HepG2 (cell line): ENCODE results near the gene TGM2. TPM values are rescaled to one million over a fixed set of nuclear protein-coding genes. Genes with fewer than 3 reads are reported as not detected.

Experiments
- ARNT ChIP-seq: fragments of 450-650 bp; IDR thresholded peaks from 2 replicates; pipeline ENCODE4 v1.6.1; 2017
- BHLHE40 ChIP-seq: IDR thresholded peaks from 2 replicates; pipeline ENCODE4 v1.6.1; 2011; ENCODE audit warnings: low read length, improper control_type of control experiment
- ERF ChIP-seq: IDR thresholded peaks from 2 replicates; pipeline ENCODE4 v1.6.1; 2018; ENCODE audit warnings: missing biosample characterization, missing genetic modification reagents
- KLF15 ChIP-seq: sonication (generic); formaldehyde crosslinking; IDR thresholded peaks from 2 replicates; pipeline ENCODE4 v1.8.1; 2023; ENCODE audit warnings: borderline replicate concordance, mild to moderate bottlenecking, inconsistent platforms, missing genetic modification reagents, mixed read lengths
- MYC ChIP-seq: sonication (generic); formaldehyde crosslinking; IDR thresholded peaks from 2 replicates; pipeline ENCODE4 v1.9.0; 2021; ENCODE audit warnings: missing genetic modification reagents, borderline replicate concordance
- ONECUT2 ChIP-seq: sonication (generic); formaldehyde crosslinking; IDR thresholded peaks from 2 replicates; pipeline ENCODE4 v1.4.0; 2020; ENCODE audit warnings: missing genetic modification reagents
- SMAD3 ChIP-seq: sonication (generic); formaldehyde crosslinking; IDR thresholded peaks from 2 replicates; pipeline ENCODE4 v1.4.0; 2020; ENCODE audit warnings: missing genetic modification reagents
- ZNF451 ChIP-seq: sonication (generic); formaldehyde crosslinking; IDR thresholded peaks from 2 replicates; pipeline ENCODE4 v1.5.0; 2020; ENCODE audit warnings: mild to moderate bottlenecking, missing genetic modification reagents
- ZNF552 ChIP-seq: sonication (generic); formaldehyde crosslinking; IDR thresholded peaks from 2 replicates; pipeline ENCODE4 v1.9.0; 2022; ENCODE audit warnings: missing genetic modification reagents, mild to moderate bottlenecking, borderline replicate concordance
- polyA plus RNA-seq, 8 experiments: library from polyadenylated mRNA; depleted of rRNA in 3 of 8; stranded (reverse) in 7 of 8; unstranded in 1 of 8; fragments of >200 nt; fragmentation: Illumina TruSeq in 4 of 8; extraction: Trizol in 4 of 8; gene quantifications; 2 replicates each; pipeline versions ENCODE4 v1.2.1 to v1.2.3, GENCODE V29; 2011 to 2016; ENCODE audit warnings: low read depth in 4 of 8, missing spikeins in 1 of 8, mixed read lengths in 1 of 8; ENCODE audit not compliant: insufficient read depth in 1 of 8
- total RNA-seq, 5 experiments: library from RNA; depleted of rRNA; stranded (reverse); fragments of >200 nt; fragmentation: Illumina TruSeq; extraction: Trizol; gene quantifications; 2 replicates each; pipeline ENCODE4 v1.2.3, GENCODE V29; 2016; ENCODE audit warnings: low read depth in 1 of 5
- TF ChIP-seq, protein P1 (sequence below): fragments of 450-650 bp; IDR thresholded peaks from 2 replicates; pipeline ENCODE4 v1.6.1; 2017
- TF ChIP-seq, protein P2 (sequence below): IDR thresholded peaks from 2 replicates; pipeline ENCODE4 v1.6.1; 2016; ENCODE audit warnings: low read depth
- TF ChIP-seq, protein P3 (sequence below): sonication (generic); formaldehyde crosslinking; IDR thresholded peaks from 2 replicates; pipeline ENCODE4 v1.5.1; 2020; ENCODE audit warnings: mild to moderate bottlenecking, missing genetic modification reagents
- TF ChIP-seq, protein P4 (sequence below): sonication (generic); formaldehyde crosslinking; IDR thresholded peaks from 2 replicates; pipeline ENCODE4 v1.4.0; 2020; ENCODE audit warnings: missing genetic modification reagents, mild to moderate bottlenecking, borderline replicate concordance
- TF ChIP-seq, protein P5 (sequence below), 2 experiments: IDR thresholded peaks; 2 replicates each; pipeline ENCODE4 v1.6.1; 2011 to 2012; ENCODE audit warnings: low read length in 2 of 2, borderline replicate concordance in 1 of 2, low read depth in 1 of 2, mild to moderate bottlenecking in 1 of 2, moderate library complexity in 1 of 2
- TF ChIP-seq, protein P6 (sequence below): sonication (generic); formaldehyde crosslinking; IDR thresholded peaks from 2 replicates; pipeline ENCODE4 v1.4.0; 2020; ENCODE audit warnings: mild to moderate bottlenecking, missing genetic modification reagents

Gene TGM2
- total and polyA plus RNA-seq, 2 of the 13 experiments (the other 11 are each of a cell fraction or from before 2014, with no cell fraction given) = 4.2 to 46.4 TPM

DNA sequence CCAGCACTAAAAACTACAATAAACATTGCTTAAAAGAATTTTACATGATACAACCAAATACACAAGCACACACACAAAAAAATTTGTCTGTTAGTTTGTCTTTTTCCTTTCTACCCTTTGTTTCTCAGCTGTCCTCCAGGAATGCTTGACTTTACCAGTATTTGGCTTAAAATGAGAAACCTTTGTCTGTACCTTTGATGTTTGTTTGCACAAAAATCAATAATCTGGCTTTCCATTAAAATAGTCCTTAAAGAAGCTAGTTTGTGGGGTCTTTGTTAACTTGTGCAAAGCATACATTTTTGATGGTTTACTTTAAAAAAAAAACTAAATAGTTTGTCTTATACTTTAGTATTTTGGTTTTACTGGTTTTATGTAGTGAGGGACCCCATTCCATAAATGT is 82.2 kb downstream of the TGM2 start (continued):
- TF ChIP-seq ZNF451 (CRISPR knock-in tag) (no peak), BHLHE40 (no peak), MYC (CRISPR knock-in tag) (no peak), SMAD3 (CRISPR knock-in tag) (peak; percentile 73; the same call in 1 of the 2 replicates), ZNF552 (CRISPR knock-in tag) (no peak), ARNT (no peak), KLF15 (CRISPR knock-in tag) (no peak), ERF (peak; percentile 43; the same call in 1 of the 2 replicates), ONECUT2 (peak; percentile 98)
- TF ChIP-seq, protein P1, sequence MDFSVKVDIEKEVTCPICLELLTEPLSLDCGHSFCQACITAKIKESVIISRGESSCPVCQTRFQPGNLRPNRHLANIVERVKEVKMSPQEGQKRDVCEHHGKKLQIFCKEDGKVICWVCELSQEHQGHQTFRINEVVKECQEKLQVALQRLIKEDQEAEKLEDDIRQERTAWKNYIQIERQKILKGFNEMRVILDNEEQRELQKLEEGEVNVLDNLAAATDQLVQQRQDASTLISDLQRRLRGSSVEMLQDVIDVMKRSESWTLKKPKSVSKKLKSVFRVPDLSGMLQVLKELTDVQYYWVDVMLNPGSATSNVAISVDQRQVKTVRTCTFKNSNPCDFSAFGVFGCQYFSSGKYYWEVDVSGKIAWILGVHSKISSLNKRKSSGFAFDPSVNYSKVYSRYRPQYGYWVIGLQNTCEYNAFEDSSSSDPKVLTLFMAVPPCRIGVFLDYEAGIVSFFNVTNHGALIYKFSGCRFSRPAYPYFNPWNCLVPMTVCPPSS = no peak
- TF ChIP-seq, protein P2, sequence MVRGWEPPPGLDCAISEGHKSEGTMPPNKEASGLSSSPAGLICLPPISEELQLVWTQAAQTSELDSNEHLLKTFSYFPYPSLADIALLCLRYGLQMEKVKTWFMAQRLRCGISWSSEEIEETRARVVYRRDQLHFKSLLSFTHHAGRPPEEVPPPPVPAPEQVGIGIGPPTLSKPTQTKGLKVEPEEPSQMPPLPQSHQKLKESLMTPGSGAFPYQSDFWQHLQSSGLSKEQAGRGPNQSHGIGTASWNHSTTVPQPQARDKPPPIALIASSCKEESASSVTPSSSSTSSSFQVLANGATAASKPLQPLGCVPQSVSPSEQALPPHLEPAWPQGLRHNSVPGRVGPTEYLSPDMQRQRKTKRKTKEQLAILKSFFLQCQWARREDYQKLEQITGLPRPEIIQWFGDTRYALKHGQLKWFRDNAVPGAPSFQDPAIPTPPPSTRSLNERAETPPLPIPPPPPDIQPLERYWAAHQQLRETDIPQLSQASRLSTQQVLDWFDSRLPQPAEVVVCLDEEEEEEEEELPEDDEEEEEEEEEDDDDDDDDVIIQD (CRISPR knock-in tag) = peak; percentile 69; the same call in 1 of the 2 replicates
- TF ChIP-seq, protein P3, sequence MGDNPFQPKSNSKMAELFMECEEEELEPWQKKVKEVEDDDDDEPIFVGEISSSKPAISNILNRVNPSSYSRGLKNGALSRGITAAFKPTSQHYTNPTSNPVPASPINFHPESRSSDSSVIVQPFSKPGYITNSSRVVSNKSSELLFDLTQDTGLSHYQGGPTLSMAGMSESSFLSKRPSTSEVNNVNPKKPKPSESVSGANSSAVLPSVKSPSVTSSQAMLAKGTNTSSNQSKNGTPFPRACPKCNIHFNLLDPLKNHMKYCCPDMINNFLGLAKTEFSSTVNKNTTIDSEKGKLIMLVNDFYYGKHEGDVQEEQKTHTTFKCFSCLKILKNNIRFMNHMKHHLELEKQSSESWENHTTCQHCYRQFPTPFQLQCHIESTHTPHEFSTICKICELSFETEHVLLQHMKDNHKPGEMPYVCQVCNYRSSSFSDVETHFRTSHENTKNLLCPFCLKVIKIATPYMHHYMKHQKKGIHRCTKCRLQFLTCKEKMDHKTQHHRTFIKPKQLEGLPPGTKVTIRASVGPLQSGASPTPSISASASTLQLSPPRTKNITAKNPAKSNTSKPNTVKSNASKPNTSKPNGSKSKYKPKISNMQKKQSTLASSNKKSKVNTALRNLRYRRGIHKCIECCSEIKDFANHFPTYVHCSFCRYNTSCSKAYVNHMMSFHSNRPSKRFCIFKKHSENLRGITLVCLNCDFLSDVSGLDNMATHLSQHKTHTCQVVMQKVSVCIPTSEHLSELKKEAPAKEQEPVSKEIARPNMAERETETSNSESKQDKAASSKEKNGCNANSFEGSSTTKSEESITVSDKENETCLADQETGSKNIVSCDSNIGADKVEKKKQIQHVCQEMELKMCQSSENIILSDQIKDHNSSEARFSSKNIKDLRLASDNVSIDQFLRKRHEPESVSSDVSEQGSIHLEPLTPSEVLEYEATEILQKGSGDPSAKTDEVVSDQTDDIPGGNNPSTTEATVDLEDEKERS = no peak
- TF ChIP-seq, protein P4, sequence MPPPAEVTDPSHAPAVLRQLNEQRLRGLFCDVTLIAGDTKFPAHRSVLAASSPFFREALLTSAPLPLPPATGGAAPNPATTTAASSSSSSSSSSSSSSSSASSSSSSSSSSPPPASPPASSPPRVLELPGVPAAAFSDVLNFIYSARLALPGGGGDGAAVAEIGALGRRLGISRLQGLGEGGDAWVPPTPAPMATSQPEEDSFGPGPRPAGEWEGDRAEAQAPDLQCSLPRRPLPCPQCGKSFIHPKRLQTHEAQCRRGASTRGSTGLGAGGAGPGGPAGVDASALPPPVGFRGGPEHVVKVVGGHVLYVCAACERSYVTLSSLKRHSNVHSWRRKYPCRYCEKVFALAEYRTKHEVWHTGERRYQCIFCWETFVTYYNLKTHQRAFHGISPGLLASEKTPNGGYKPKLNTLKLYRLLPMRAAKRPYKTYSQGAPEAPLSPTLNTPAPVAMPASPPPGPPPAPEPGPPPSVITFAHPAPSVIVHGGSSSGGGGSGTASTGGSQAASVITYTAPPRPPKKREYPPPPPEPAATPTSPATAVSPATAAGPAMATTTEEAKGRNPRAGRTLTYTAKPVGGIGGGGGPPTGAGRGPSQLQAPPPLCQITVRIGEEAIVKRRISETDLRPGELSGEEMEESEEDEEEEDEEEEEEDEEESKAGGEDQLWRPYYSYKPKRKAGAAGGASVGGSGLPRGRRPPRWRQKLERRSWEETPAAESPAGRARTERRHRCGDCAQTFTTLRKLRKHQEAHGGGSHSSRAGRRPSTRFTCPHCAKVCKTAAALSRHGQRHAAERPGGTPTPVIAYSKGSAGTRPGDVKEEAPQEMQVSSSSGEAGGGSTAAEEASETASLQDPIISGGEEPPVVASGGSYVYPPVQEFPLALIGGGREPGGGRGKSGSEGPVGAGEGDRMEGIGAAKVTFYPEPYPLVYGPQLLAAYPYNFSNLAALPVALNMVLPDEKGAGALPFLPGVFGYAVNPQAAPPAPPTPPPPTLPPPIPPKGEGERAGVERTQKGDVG = no peak
- TF ChIP-seq, protein P5, sequence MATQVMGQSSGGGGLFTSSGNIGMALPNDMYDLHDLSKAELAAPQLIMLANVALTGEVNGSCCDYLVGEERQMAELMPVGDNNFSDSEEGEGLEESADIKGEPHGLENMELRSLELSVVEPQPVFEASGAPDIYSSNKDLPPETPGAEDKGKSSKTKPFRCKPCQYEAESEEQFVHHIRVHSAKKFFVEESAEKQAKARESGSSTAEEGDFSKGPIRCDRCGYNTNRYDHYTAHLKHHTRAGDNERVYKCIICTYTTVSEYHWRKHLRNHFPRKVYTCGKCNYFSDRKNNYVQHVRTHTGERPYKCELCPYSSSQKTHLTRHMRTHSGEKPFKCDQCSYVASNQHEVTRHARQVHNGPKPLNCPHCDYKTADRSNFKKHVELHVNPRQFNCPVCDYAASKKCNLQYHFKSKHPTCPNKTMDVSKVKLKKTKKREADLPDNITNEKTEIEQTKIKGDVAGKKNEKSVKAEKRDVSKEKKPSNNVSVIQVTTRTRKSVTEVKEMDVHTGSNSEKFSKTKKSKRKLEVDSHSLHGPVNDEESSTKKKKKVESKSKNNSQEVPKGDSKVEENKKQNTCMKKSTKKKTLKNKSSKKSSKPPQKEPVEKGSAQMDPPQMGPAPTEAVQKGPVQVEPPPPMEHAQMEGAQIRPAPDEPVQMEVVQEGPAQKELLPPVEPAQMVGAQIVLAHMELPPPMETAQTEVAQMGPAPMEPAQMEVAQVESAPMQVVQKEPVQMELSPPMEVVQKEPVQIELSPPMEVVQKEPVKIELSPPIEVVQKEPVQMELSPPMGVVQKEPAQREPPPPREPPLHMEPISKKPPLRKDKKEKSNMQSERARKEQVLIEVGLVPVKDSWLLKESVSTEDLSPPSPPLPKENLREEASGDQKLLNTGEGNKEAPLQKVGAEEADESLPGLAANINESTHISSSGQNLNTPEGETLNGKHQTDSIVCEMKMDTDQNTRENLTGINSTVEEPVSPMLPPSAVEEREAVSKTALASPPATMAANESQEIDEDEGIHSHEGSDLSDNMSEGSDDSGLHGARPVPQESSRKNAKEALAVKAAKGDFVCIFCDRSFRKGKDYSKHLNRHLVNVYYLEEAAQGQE (IDR thresholded peaks at IDR 0.05; ENCODE audit: borderline replicate concordance in 1 of 2, low read depth in 1 of 2, low read length in 2 of 2) = peak in 1 of 2 experiments; percentile 64; a peak in 2 of 4 replicates
- TF ChIP-seq, protein P6, sequence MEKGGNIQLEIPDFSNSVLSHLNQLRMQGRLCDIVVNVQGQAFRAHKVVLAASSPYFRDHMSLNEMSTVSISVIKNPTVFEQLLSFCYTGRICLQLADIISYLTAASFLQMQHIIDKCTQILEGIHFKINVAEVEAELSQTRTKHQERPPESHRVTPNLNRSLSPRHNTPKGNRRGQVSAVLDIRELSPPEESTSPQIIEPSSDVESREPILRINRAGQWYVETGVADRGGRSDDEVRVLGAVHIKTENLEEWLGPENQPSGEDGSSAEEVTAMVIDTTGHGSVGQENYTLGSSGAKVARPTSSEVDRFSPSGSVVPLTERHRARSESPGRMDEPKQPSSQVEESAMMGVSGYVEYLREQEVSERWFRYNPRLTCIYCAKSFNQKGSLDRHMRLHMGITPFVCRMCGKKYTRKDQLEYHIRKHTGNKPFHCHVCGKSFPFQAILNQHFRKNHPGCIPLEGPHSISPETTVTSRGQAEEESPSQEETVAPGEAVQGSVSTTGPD = peak; percentile 99
